Measurements from ENCODE around the gene INPP5E.

DNA sequence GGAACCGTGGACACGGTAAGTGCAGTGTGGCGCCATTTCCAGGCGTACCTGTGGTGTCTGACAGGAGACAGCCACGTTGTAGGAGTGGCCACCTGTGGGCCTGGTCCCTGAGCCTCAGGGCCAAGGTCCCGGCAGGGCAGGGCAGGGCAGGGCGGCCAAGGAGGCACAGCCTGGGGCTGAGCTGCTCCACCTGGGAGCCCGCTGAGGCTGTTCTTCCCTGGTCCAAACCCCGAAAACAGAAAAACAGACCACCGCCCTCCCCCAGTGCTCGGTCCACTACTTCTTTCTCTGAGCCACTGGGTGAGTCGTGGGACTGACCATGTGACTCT is 20.6 kb downstream of the INPP5E start:
- no peak for TF ChIP-seq CTCF (IDR thresholded peaks at IDR 0.05; ENCODE audit: low read length)
- no peak for TF ChIP-seq EZH2 (optimal IDR thresholded peaks at IDR 0.05; ENCODE audit: low read depth, low read length)
- no peak for TF ChIP-seq EZH2phosphoT487 (IDR thresholded peaks at IDR 0.05; ENCODE audit: low read length)

Data from MM.1S (cell line).